ENCODE measurements around the gene GALNT9.

Gene GALNT9

DNA sequence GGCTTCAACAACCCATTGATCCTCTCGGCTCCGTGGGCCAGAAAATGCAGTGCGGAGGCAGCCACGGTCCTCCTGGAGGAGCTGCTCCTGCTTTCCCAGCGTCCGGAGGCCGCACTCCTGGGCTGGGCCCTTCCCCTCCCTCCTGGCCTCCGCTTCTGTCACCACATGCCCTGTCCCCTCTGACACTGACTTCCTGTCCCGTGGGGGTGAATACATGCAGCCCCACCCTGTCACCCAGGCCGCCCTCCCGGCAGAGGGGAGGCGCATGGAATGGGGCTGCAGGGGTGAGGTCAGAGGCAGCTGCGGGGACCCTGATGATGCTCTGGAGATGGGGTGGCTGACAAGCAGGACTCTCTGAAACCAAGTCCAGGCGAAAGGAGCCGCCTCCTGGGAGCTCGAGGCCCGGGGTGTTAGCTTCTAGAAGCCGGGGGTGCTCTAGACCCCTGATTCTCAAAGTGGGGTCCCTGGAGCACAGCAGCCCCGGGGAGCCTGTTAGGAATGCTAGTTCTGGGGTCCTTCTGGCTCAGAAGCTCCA lies 152.9 kb downstream of the GALNT9 start:
- no peak for DNase-seq (ENCODE audit: low spot score)
- TF ChIP-seq, protein P1, sequence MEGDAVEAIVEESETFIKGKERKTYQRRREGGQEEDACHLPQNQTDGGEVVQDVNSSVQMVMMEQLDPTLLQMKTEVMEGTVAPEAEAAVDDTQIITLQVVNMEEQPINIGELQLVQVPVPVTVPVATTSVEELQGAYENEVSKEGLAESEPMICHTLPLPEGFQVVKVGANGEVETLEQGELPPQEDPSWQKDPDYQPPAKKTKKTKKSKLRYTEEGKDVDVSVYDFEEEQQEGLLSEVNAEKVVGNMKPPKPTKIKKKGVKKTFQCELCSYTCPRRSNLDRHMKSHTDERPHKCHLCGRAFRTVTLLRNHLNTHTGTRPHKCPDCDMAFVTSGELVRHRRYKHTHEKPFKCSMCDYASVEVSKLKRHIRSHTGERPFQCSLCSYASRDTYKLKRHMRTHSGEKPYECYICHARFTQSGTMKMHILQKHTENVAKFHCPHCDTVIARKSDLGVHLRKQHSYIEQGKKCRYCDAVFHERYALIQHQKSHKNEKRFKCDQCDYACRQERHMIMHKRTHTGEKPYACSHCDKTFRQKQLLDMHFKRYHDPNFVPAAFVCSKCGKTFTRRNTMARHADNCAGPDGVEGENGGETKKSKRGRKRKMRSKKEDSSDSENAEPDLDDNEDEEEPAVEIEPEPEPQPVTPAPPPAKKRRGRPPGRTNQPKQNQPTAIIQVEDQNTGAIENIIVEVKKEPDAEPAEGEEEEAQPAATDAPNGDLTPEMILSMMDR (IDR thresholded peaks at IDR 0.05): no peak
- H3K27ac ChIP-seq: no peak overlapping the region
- no peak overlapping the region for H3K4me3 ChIP-seq

DNA sequence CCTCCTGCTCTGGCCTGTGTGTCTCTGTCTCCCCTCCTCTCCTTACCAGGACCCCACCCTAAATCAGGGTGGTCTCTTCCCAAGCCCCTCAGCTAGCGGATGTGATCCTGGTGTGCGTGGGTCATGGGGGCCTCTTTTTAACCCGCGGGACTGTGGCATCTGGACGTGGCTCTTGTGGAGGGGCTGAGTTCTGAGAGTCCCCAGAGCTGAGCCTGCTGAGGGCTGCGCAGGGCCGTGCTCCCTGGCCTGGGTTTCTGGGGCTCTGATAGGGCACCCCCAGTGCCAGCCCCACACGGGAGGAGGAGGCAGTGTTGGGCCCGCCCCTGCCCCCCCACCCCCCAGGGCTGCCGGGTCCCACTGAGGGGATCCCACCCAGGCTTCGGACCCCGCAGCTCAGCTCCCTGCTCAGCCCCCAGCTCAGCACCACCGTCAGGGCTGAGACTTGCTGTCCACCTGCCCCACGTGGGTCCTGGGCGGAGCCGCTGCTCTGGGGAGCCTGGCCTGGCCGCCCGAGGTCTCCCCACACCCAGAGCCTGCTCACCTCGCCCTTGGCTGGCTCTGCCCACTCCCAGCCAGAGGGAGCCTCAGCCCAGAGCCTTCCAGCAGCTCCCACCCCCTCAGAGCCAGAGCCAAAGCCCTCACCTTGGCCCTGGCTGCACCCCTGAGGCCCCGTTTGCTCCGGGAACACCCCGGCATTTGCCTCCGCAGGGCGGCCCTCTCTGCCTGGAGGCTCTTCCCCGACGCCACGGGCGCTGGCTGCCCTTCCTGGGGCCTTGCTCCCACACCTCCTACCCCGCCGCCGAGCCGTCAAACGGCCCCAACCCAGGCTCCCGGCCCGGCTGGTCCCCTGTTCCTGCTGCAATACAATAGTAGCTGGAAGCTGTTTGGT lies 153.6 kb downstream of the GALNT9 start:
- TF ChIP-seq, protein P1 (IDR thresholded peaks at IDR 0.05): no peak
- DNase-seq (ENCODE audit: low spot score): no peak
- no peak overlapping the region for H3K27ac ChIP-seq
- H3K4me3 ChIP-seq: no peak overlapping the region

DNA sequence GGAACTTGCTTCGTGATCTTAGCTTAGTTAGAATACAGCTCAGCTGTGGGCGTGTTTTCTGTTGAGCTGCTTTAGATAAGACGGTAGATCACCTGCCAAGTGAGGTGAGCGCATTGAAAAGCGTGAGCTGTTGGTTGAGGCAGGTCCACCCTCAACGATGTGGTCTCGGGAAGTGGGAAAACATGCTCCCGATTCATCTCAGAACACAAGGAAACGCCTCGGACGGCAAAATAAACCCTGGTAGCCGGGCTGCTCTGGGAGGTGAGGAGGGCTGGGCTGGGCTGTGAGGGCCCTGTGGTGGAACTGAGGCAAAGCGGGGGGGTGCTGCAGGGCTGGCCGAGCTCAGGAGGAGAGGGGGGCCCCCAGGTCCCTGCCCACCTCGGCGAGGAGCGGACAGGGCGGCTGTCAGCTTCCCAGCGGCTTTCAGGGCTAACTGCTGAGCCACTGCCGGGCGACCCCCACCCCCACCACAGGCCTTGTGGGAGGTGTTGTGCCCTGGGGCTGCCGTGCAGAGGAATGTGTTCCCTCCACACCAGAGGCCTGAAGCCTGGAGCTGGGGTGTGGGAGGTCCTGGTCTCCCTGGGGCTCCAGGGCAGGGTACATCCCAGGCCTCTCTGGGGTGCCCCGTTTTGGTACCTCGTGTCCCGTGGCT lies 154.4 kb downstream of the GALNT9 start:
- Histone ChIP-seq H3K4me3 (no peak overlapping the region), H3K27ac (no peak overlapping the region)
- TF ChIP-seq, protein P1 (IDR thresholded peaks at IDR 0.05): no peak
- no peak for DNase-seq (ENCODE audit: low spot score)

DNA sequence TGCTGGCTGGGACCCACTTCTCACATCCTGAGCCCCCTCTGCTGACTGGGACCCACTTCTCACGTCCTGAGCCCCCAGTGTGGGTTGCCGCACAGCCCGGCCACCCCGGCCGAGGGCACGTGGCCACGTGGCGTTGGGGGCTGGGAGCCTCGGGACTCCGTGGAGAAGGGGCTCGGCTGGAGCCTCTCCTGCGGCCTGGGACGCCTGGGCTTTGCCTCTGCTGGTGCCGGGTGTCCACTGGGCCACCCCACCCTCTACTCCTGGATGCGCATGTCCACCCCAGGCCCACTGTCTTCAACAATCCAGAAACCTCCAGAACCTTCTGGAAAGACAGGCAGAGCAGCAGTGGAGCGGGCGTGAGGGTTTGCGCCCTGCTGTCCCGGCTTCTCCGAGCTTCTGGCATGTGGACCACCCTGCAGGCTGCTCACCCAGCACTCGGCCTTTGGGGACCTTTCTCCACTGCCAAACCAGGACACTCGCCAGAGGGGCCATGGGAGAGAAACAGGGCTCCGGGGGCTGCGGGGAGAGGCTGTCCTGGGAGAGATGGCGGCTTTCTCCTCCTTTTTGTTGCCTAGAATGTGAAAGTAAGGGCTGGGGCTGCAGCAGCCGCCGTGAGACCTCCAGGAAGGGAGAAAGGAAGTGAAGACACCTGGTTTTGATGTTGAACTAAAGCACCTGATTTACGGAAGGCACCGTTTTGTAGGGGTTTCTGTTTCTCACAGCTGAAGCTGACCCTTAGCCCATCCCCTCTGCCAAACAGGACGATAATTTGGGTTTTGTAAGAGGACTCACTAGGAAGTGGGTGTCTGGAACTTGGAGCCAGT lies 155.2 kb downstream of the GALNT9 start:
- Histone ChIP-seq H3K27ac (no peak overlapping the region), H3K4me3 (no peak overlapping the region)
- no peak for DNase-seq (ENCODE audit: low spot score)
- TF ChIP-seq, protein P1 (IDR thresholded peaks at IDR 0.05): no peak

DNA sequence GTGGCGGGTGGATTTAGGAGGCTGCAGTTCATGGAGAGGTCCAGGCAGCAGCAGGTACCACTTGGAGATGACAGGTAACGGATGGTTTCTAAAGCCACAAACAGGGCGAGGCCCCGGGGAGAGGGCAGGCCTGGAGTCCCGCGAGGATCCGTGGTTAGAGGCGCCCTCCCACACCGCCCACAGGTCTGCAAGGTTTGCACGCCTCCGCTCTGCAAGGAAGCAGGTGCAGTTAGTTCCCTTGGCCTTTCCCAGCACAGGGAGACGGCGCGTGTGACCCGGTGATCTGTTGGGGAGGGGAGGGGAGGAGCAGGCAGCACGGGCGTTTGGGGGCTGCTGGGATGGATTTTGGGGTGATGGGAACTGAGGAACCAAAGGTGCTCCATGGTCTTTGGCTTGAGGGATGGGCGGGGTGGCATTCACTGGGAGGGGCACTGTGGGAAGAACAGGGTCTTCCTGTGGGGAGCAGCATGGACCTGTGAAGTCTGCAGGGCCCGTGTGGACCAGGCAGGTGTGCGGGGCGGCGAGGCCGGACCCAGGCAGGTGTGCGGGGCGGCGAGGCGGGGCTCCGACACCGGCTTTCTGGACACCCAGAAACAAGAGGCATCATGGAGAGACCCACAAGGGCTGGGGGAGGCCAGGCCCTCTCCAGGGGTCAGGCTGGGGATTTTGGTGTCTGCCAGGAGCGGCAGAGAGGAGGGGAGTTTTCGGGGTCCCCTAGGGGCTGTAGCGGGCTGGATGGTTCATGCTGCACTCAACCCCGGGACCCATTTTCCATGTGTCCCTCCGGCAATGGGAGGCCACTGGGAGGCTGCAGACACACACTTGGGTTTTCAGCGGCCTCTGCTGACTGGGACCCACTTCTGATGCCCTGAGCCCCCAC lies 156.0 kb downstream of the GALNT9 start:
- Histone ChIP-seq H3K27ac (no peak overlapping the region), H3K4me3 (no peak overlapping the region)
- TF ChIP-seq, protein P1 (IDR thresholded peaks at IDR 0.05): no peak
- no peak for DNase-seq (ENCODE audit: low spot score)

DNA sequence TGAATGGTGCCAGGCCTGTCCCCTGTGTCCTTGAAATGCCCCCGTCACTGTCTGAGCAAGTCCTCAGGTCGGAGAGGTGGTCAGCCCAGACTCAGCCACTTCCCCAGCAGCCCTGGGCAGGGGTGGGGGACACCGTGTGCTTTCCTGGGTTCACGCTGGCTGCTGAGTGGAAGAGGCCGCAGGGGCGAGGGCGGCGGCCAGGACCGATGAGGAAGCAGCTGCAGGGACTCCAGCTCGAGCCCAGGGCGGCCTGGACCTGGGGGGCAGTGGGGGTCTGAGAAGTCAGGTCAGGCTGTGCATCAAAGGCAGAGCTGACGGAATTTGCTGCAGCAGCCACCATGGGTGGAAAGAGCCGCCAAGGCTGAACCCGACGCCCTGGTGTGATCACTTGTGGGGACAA lies 156.8 kb downstream of the GALNT9 start:
- no peak overlapping the region for H3K4me3 ChIP-seq
- TF ChIP-seq, protein P1 (IDR thresholded peaks at IDR 0.05): no peak
- H3K27ac ChIP-seq: no peak overlapping the region
- no peak for DNase-seq (ENCODE audit: low spot score)
